Liver (tissue), 9 donors: ENCODE measurements around the gene B4GALT1. TPM values are rescaled to one million over a fixed set of nuclear protein-coding genes. Genes with fewer than 3 reads are reported as not detected.

Experiments
- DNase-seq: peaks from one replicate; pipeline ENCODE4 v3.0.0-alpha.2; 2017; ENCODE audit warnings: low spot score
- H3K27ac ChIP-seq, 2 donors: one replicate each; pipeline ENCODE4 v1.7.0; 2013; ENCODE audit warnings: inconsistent platforms in 2 of 2, low read length in 2 of 2, control low read depth in 1 of 2, low read depth in 1 of 2, mild to moderate bottlenecking in 1 of 2
- H3K27me3 ChIP-seq, 4 donors: one replicate each; pipeline versions ENCODE4 v1.6.1 to v1.7.0; 2013; ENCODE audit warnings: low read length in 3 of 4, inconsistent platforms in 1 of 4, mild to moderate bottlenecking in 1 of 4, moderate library complexity in 1 of 4; ENCODE audit not compliant: control insufficient read depth in 4 of 4, insufficient read depth in 4 of 4
- H3K36me3 ChIP-seq, 4 donors: one replicate each; pipeline versions ENCODE4 v1.6.1 to v1.7.0; 2013; ENCODE audit warnings: low read length in 3 of 4, mild to moderate bottlenecking in 3 of 4, low read depth in 1 of 4, moderate library complexity in 1 of 4; ENCODE audit not compliant: control insufficient read depth in 4 of 4, insufficient read depth in 3 of 4
- H3K4me1 ChIP-seq, 4 donors: one replicate each; pipeline versions ENCODE4 v1.6.1 to v1.7.0; 2013; ENCODE audit warnings: low read length in 3 of 4, mild to moderate bottlenecking in 3 of 4, moderate library complexity in 1 of 4; ENCODE audit not compliant: control insufficient read depth in 4 of 4, insufficient read depth in 4 of 4
- H3K4me3 ChIP-seq, 3 donors: one replicate each; pipeline versions ENCODE4 v1.6.1 to v1.7.0; 2013; ENCODE audit warnings: low read length in 3 of 3, control low read depth in 1 of 3, low read depth in 1 of 3, mild to moderate bottlenecking in 1 of 3
- H3K9ac ChIP-seq, 2 donors: one replicate each; pipeline ENCODE4 v1.7.0; 2013; ENCODE audit warnings: low read length in 2 of 2, mild to moderate bottlenecking in 2 of 2, moderate library complexity in 2 of 2, control low read depth in 1 of 2, low read depth in 1 of 2
- H3K9me3 ChIP-seq, 4 donors: one replicate each; pipeline versions ENCODE4 v1.6.1 to v1.7.0; 2013; ENCODE audit warnings: low read length in 3 of 4; ENCODE audit not compliant: control insufficient read depth in 4 of 4
- EGR1 ChIP-seq, 2 donors: IDR thresholded peaks; 2 replicates each; pipeline ENCODE4 v1.6.1; 2016 to 2018; ENCODE audit warnings: antibody characterized with exemption in 2 of 2, low read depth in 2 of 2
- FOXA1 ChIP-seq: IDR thresholded peaks from 2 replicates; pipeline ENCODE4 v1.6.1; 2016; ENCODE audit warnings: antibody characterized with exemption
- FOXA2 ChIP-seq: IDR thresholded peaks from 2 replicates; pipeline ENCODE4 v1.6.1; 2016; ENCODE audit warnings: antibody characterized with exemption
- GABPA ChIP-seq, 2 donors: IDR thresholded peaks in 1 of 2; conservative IDR thresholded peaks in 1 of 2; 2 replicates each; pipeline ENCODE4 v1.6.1; 2016; ENCODE audit warnings: antibody characterized with exemption in 2 of 2, mild to moderate bottlenecking in 1 of 2, moderate library complexity in 1 of 2
- HNF4A ChIP-seq, 2 donors: conservative IDR thresholded peaks; 2 replicates each; pipeline ENCODE4 v1.6.1; 2016; ENCODE audit warnings: antibody characterized with exemption in 2 of 2, mild to moderate bottlenecking in 2 of 2
- HNF4G ChIP-seq: IDR thresholded peaks from 2 replicates; pipeline ENCODE4 v1.6.1; 2016; ENCODE audit warnings: antibody characterized with exemption
- JUND ChIP-seq, 2 donors: IDR thresholded peaks; 2 replicates each; pipeline ENCODE4 v1.6.1; 2016; ENCODE audit warnings: antibody characterized with exemption in 2 of 2
- MAX ChIP-seq: IDR thresholded peaks from 2 replicates; pipeline ENCODE4 v1.6.1; 2016; ENCODE audit warnings: antibody characterized with exemption
- NR2F2 ChIP-seq: IDR thresholded peaks from 2 replicates; pipeline ENCODE4 v1.6.1; 2016; ENCODE audit warnings: antibody characterized with exemption
- REST ChIP-seq: IDR thresholded peaks from 2 replicates; pipeline ENCODE4 v1.6.1; 2016; ENCODE audit warnings: antibody characterized with exemption, mild to moderate bottlenecking
- RXRA ChIP-seq, 2 donors: IDR thresholded peaks; 2 replicates each; pipeline ENCODE4 v1.6.1; 2017 to 2018; ENCODE audit warnings: antibody characterized with exemption in 2 of 2, mild to moderate bottlenecking in 1 of 2
- SP1 ChIP-seq: IDR thresholded peaks from 2 replicates; pipeline ENCODE4 v1.6.1; 2018; ENCODE audit warnings: antibody characterized with exemption, mild to moderate bottlenecking
- YY1 ChIP-seq: IDR thresholded peaks from 2 replicates; pipeline ENCODE4 v1.6.1; 2016; ENCODE audit warnings: antibody characterized with exemption, mild to moderate bottlenecking
- WGBS: extraction: QIAGEN DNeasy Blood & Tissue Kit; methylation state at CpG from one replicate; pipeline ENCODE4 v1.1.7; 2013; 5-methylcytosine and 5-hydroxymethylcytosine counted together
- polyA plus RNA-seq, 2 donors: library from polyadenylated mRNA; stranded (reverse) in 1 of 2; unstranded in 1 of 2; fragments of 200-250 nt in 1 of 2; fragments of >200 nt in 1 of 2; fragmentation: Nextera tagmentation in 1 of 2; extraction: Ambion mirVana in 1 of 2; gene quantifications; one replicate each; pipeline versions ENCODE4 v1.2.1 to v1.2.3, GENCODE V29; 2013 to 2015
- total RNA-seq, 2 donors: library from RNA; depleted of rRNA; stranded (reverse); fragments of >200 nt; gene quantifications; one replicate each; pipeline ENCODE4 v1.2.3, GENCODE V29; 2014
- TF ChIP-seq, protein P1 (sequence below): fragments of 150-350 bp; IDR thresholded peaks from 2 replicates; pipeline ENCODE4 v1.5.1; 2017; ENCODE audit warnings: improper control_type of control experiment, low read depth, low read length; ENCODE audit not compliant: missing input control
- donor health status: healthy.
- donor health status: healthy.
- donor health status: healthy.
- donor health status: healthy.
- donor health status: healthy.

B4GALT1 gene
- total and polyA plus RNA-seq, 4 donors: 25.9 to 59.8 (median 42.7) TPM

- H3K9me3 ChIP-seq: no peaks in the 10 kb centered on the region
- TF ChIP-seq REST: no peak
- TF ChIP-seq NR2F2: no peak
- no peak for TF ChIP-seq RXRA (IDR thresholded peaks at IDR 0.05)
- TF ChIP-seq FOXA2: no peak
- no peak for TF ChIP-seq GABPA (IDR thresholded peaks at IDR 0.05 in 1 of 2, conservative IDR thresholded peaks at IDR 0.05 in 1 of 2)
- no peak for TF ChIP-seq SP1
- no peak for TF ChIP-seq MAX
- H3K36me3 ChIP-seq: peaks cover 13 to 67% (median 55%) of the 10 kb centered on the region in 4 donors
- H3K4me1 ChIP-seq: no peaks in the 10 kb centered on the region
- DNase-seq: no peak
- no peaks in the 10 kb centered on the region for H3K27me3 ChIP-seq
- no peak overlapping the region for H3K4me3 ChIP-seq
- H3K9ac ChIP-seq: no peak overlapping the region
- WGBS: 75% methylated on average over 1 of the region's 1 CpG
- no peak overlapping the region for H3K27ac ChIP-seq
These were observed 49.8 kb downstream of the B4GALT1 start for GRCh38 chr9:33117306-33117705.

DNA sequence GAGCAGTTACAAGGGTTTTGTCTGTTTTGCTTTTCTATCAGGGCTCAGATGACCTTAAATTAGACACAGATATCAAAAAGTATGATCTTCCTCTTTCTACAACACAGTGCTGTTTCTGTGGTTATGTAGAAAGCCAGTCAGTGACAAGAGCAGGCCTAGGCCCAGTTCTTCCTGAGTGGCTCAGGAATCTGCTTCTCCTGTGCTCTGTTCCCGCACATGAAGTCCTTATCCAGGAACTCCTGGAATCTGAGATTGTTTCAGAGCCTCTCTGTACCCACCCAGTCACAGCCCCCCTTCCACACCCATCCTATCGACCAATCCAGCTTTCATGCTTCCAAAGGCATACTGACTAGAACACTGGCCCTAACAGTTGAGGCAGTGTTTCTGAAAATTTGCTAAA is 50.3 kb downstream of the B4GALT1 start:
- H3K27ac ChIP-seq: no peak overlapping the region
- H3K4me1 ChIP-seq: no peaks in the 10 kb centered on the region
- 88% methylated on average over 2 of the region's 2 CpGs for WGBS

DNA sequence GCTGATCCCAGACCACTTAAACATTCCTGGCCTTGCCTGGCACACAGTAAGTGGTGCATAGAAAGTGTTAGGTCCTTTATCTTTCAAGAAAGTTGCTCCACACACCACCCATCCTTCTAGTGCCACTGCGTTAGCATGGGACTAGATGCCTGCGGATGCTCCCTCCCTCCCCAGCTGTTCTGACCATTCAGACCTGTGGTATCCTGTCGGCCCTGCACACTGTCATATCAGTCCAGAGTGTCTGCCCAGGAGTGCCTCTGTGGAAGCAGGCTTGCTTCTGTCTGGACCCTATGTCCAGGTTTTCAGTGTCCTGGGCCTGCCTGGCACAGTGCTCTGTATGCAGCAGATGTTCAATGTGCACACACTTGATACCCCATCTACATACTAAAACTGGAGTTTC is 52.4 kb downstream of the B4GALT1 start:
- no peaks in the 10 kb centered on the region for H3K9me3 ChIP-seq
- H3K4me3 ChIP-seq: no peak overlapping the region
- no peak overlapping the region for H3K9ac ChIP-seq
- H3K27me3 ChIP-seq: no peaks in the 10 kb centered on the region
- 97% methylated on average over 3 of the region's 3 CpGs for WGBS
- no peaks in the 10 kb centered on the region for H3K4me1 ChIP-seq
- peaks cover 18 to 73% (median 57%) of the 10 kb centered on the region in 4 donors for H3K36me3 ChIP-seq
- no peak overlapping the region for H3K27ac ChIP-seq
- DNase-seq: no peak
- TF ChIP-seq REST (no peak), FOXA1 (no peak), YY1 (no peak), NR2F2 (no peak), SP1 (no peak), FOXA2 (no peak), RXRA (IDR thresholded peaks at IDR 0.05) (no peak), EGR1 (IDR thresholded peaks at IDR 0.05; ENCODE audit: low read depth in 2 of 2) (no peak), GABPA (IDR thresholded peaks at IDR 0.05 in 1 of 2, conservative IDR thresholded peaks at IDR 0.05 in 1 of 2) (no peak), HNF4G (no peak), JUND (IDR thresholded peaks at IDR 0.05) (no peak), HNF4A (conservative IDR thresholded peaks at IDR 0.05) (no peak)
- TF ChIP-seq, protein P1, sequence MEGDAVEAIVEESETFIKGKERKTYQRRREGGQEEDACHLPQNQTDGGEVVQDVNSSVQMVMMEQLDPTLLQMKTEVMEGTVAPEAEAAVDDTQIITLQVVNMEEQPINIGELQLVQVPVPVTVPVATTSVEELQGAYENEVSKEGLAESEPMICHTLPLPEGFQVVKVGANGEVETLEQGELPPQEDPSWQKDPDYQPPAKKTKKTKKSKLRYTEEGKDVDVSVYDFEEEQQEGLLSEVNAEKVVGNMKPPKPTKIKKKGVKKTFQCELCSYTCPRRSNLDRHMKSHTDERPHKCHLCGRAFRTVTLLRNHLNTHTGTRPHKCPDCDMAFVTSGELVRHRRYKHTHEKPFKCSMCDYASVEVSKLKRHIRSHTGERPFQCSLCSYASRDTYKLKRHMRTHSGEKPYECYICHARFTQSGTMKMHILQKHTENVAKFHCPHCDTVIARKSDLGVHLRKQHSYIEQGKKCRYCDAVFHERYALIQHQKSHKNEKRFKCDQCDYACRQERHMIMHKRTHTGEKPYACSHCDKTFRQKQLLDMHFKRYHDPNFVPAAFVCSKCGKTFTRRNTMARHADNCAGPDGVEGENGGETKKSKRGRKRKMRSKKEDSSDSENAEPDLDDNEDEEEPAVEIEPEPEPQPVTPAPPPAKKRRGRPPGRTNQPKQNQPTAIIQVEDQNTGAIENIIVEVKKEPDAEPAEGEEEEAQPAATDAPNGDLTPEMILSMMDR: no peak

More for the DNA sequence above, 50.3 kb downstream of the B4GALT1 start:
- Histone ChIP-seq H3K36me3 (peaks cover 16 to 71% (median 59%) of the 10 kb centered on the region in 4 donors), H3K9ac (no peak overlapping the region), H3K4me3 (no peak overlapping the region), H3K9me3 (no peaks in the 10 kb centered on the region), H3K27me3 (no peaks in the 10 kb centered on the region)
- DNase-seq: no peak
- TF ChIP-seq MAX (no peak), EGR1 (IDR thresholded peaks at IDR 0.05; ENCODE audit: low read depth in 2 of 2) (no peak), FOXA1 (no peak), YY1 (no peak), SP1 (no peak), GABPA (IDR thresholded peaks at IDR 0.05 in 1 of 2, conservative IDR thresholded peaks at IDR 0.05 in 1 of 2) (no peak)
